D341Med (cell line): ENCODE results near the gene SLN.

Experiments used
- DNase-seq: peaks from one replicate; pipeline ENCODE4 v3.0.0; 2012; ENCODE audit warnings: low spot score

SLN gene

GRCh38 chr11:107719557-107720302, 7.9 kb upstream of the SLN start:
- DNase-seq = no peak

DNA sequence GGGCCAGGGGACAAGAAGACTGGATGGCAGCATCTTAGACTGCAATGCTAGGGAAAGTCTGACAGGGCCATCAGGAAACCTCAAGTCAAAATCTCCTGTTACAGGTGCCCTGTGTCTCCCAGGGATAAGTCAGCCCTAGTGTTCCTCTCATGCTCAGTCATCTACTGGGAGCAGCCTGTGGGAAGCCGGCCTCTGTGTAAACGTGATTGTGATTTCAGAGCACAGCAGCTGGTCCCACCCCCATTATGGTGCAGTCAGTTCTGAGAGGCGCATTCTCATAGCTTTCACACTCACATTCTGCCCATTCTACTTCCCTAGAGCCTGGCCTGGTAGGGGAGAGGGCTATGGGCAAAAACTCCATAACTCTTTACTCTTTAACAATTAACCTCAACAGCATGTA, 7.2 kb upstream of the SLN start:
- no peak for DNase-seq

GRCh38 chr11:107716884-107717532, 5.2 kb upstream of the SLN start:
- no peak for DNase-seq

DNA sequence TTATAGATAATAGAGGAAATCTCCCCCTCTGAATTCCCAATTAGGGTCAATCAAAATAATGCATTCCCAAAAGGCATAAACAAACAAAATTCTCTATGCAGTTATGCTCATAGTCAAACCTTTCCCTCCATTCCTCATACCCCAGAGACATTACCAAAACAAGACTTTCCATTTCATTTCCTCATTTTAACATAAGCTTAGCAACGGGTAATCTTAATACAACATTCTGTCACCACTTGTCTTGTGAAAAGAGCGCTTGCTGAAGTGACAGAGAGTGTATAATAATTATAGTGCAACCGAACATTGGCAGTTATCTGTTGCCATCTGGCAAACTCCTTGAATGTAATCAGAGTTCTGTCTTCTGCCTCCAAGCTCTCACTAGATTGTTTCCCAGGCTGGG, 1.2 kb upstream of the SLN start:
- DNase-seq = no peak

DNA sequence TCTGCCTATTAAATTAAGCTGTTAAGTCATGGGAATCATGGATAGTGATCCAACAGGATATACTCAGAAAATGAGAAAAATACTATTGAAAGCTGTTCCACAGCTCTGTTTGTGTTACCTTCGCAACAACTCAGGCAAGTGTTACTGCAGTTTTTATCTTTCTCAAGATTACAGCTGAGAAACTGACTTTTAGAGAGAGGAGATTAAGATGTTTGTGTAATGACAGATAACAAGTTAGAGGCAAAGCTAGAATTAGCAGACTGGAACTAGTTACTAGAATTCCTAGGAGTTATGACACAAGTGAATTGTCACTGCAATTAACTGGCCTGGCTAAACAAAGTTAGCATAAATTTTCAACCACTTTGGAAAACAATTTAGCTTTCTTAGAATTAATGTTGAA, 1.6 kb downstream of the SLN start:
- DNase-seq = no peak

- DNase-seq = no peak
Measured at GRCh38 chr11:107708792-107709191, 3.1 kb downstream of the SLN start.

DNA sequence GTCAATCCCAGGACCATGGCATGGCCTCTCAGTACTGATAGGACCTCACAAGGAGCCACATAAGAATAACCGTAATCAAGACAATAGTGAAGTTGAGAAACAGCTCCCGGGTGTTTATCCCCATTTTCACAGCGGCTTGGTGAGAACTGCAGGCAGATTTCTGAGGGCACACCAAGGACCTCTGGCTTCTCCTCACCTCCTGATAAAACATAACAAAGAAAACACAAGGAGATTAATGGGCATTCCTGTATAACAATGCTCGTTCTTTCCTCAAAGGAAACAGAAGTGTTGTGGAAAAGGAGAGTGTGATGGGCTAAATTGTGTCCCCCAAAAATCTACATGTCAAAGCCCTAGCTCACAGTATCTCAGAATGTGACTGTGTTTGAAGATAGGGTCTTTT, 4.0 kb downstream of the SLN start:
- no peak for DNase-seq

- no peak for DNase-seq
Measured at GRCh38 chr11:107707215-107707671, 4.6 kb downstream of the SLN start.

- no peak for DNase-seq
Measured at GRCh38 chr11:107706531-107706930, 5.3 kb downstream of the SLN start.

DNA sequence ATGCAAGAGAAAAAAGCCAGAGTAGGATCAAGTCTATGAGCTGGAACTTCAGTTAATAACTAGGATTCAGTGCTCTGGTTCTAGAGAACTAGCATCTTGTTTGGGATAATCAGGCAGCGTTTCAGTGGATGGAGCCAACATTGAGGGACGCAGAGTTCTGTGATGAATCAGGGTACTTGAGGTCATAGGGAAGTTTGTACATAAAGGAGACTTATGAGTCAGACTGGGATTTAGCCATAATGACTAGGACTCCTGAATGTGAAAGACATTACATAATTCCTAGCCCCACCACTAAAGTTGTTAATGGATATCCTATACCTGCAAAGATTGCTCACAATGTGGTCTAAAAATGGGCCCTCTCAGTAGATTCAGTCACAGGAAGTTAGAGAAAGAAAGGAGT, 6.8 kb downstream of the SLN start:
- no peak for DNase-seq

DNA sequence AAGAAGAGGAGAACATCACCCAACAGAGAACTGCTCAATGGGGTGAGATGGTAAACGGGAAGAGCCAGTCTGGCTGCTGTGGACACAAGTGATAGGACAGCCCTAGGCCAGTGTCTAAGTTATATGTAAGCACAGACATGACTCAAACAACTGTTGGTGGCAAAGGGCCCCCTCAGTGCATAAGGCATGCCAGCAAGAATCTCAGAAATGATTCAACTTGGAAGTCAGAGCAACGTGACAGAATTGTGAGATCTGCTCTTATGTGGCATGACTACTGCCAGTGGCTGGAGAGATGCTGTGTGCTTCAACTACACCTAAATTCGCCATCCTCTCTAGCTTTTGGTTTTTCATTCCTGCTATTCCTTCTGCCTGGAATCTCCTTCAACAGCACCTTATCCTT, 7.4 kb downstream of the SLN start:
- no peak for DNase-seq

DNA sequence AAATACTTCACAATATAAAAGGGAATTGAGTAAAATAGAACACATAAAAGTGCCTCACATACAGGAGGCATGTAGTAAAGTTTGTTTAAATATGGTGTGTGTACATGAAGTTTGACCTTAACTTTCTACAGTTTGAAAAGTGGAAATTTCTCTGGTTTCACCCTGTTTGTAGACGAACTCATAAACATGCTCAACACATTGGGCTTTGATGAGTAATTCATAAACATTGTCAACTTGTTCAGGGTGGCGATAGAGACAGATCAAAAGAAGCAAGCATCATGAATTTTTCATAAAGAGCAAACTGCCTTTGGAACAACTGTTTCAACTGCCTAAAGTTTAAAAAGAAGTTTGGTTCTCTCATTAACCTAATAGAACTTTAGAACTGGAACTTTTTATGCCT, 9.1 kb downstream of the SLN start:
- DNase-seq = no peak

GRCh38 chr11:107702109-107702660, 9.7 kb downstream of the SLN start:
- DNase-seq = no peak

- no peak for DNase-seq
Measured at GRCh38 chr11:107699371-107700285, 12.2 kb downstream of the SLN start.

- no peak for DNase-seq
Measured at GRCh38 chr11:107697291-107697690, 14.6 kb downstream of the SLN start.

GRCh38 chr11:107696140-107696539, 15.7 kb downstream of the SLN start:
- DNase-seq = no peak

DNA sequence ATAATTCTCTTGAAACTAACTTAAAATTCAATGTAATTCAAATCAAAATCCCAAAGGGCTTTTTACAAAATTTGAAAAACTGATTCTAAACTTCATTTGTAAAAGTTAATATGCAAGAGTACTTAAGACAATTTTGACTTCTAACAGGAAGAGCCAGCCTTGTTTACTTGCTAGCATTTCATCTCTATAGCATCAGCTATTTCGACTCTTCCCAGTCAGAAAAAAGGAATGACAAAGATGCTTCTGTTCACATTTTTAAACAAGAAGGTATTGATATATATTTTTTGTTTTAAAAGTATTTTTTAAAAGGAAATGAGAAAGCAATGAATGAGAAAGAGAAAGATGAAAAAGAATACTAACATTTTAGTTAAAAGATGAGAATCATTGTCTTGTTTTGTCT, 16.4 kb downstream of the SLN start:
- DNase-seq = no peak

- no peak for DNase-seq
Measured at GRCh38 chr11:107691000-107691750, 20.7 kb downstream of the SLN start.

DNA sequence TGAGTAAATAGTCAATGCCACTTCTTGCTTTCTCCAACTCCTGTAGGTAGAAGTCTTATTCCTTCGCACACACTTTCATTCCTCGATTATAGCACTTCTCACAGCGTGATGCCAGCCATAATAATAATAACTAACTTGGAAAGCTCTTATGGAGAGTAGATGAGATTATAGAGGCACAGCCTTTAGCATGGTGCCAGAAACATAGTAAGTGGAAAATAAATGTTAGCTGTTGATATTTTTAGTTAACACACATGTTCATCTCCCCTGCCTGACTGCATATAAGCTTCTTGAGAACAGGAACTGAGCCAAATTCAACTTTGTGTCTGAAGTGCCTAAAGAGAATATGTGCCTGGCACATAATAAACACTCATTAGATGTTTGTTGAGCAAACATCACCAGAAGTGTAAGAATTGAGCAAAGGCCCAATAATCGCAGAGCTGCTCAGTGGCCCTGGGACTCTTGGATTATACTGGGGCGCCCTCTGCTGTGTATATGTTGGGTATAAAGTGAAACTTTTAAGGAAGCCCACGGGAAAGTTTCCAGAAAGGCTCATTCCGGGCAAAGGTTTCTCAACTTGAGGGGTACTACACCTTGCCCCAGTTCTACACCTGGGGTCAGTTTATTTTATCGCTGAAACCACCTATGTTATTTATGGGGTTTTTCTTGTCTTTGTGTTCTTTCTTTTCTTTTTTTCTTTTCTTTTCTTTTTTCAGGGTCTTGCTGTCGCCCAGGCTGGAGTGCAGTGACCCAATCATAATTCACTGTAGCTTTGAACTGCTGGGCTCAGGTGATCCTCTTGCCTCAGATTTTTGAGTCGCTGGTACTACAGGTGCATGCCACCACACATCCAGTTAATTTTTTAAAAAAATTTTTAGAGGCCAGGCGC, 22.3 kb downstream of the SLN start:
- peak; percentile 73 for DNase-seq

DNA sequence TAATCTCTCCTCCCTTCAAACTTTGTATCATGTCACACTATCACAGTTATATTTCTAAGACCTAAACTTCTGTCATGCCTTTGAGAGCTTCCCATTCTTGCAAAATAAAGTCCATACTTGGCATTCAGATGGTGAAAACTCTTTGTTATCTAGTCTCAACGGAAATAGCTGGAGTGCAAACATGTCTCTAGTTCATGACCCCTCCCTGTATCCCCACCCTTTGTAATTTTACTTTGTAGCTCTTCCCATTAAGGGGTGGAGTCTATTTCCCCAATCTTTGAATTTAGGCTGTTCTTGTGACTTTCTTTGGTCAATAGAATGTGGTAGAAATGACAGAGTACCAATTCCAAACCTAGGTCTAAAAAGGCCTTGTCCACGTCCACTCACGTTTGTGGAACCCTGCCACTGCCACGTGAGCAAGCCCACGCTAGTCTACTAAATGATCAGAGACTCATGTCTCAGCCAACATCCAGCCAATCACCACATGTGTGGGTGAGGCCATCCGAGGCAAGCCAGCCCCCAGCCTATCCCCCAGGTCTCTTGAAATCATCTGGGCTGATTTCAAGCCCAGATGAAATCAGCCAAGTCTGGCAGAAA, 23.4 kb downstream of the SLN start:
- DNase-seq = no peak
